Uterus (tissue), 2 donors: ENCODE data around the gene ATP8A2.

ENCODE experiments used
- POLR2A ChIP-seq, 2 donors: fragments of 450-650 bp; IDR thresholded peaks; one replicate each; pipeline ENCODE4 v1.6.1; 2016; ENCODE audit warnings: antibody characterized with exemption in 2 of 2, mild to moderate bottlenecking in 1 of 2, moderate library complexity in 1 of 2
- TF ChIP-seq, protein P1 (sequence below), 4 experiments: fragments of 200-600 bp in 2 of 4; fragments of 450-650 bp in 2 of 4; sonication (generic) in 2 of 4; IDR thresholded peaks; one replicate each; pipeline ENCODE4 v1.5.1; 2016 to 2019; ENCODE audit warnings: antibody characterized with exemption in 4 of 4, mild to moderate bottlenecking in 2 of 4, moderate library complexity in 1 of 4

DNA sequence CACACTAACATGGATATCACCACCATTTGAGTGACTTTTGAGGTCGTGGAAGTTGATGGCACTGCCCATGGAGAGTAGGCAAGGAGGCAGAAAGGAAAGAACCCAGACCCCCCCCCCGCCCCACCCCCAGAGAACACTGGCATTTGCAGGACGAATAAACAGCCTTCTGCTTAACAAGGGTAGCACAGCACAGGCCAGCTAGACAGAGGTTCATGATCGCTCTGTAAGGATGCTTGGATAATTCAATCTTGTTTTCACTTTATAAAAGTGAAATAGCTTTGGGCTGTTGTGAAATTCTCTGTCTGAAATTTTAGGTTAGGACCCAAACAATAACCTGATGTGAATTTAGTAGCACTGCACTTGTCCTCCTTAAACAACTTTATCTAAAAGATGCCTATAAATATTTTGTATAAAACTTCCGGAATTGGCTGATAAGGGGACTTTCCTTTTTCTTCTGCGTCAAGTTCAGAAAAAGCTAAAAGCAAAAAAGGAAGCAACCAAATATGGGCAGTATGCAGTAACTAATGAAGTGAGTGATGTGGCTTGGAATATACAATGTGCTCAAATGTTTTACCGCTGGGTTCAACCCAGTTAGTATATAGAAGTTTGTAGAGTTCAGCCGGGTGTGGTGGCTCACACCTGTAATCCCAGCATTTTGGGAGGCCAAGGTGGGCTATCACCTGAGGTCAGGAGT, 516.3 kb downstream of the ATP8A2 start:
- TF ChIP-seq, protein P1, sequence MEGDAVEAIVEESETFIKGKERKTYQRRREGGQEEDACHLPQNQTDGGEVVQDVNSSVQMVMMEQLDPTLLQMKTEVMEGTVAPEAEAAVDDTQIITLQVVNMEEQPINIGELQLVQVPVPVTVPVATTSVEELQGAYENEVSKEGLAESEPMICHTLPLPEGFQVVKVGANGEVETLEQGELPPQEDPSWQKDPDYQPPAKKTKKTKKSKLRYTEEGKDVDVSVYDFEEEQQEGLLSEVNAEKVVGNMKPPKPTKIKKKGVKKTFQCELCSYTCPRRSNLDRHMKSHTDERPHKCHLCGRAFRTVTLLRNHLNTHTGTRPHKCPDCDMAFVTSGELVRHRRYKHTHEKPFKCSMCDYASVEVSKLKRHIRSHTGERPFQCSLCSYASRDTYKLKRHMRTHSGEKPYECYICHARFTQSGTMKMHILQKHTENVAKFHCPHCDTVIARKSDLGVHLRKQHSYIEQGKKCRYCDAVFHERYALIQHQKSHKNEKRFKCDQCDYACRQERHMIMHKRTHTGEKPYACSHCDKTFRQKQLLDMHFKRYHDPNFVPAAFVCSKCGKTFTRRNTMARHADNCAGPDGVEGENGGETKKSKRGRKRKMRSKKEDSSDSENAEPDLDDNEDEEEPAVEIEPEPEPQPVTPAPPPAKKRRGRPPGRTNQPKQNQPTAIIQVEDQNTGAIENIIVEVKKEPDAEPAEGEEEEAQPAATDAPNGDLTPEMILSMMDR (IDR thresholded peaks at IDR 0.05) = no peak
- TF ChIP-seq POLR2A (IDR thresholded peaks at IDR 0.05) = no peak
